ENCODE results near the gene NDST3.
"Not testable (repeated sequence)": the region's sequence is repeated elsewhere in the genome, so short reads cannot be mapped to it uniquely, and the experiment has no call there.

The NDST3 gene

GRCh38 chr4:118296729-118297128, 262.4 kb downstream of the NDST3 start:
- in situ Hi-C loops (cut with MboI; ENCODE audit: low sequenced_read_pairs), result no loop called here

- in situ Hi-C loops (cut with MboI; ENCODE audit: low sequenced_read_pairs), result not testable (repeated sequence)
Measured at GRCh38 chr4:118299619-118300018, 265.3 kb downstream of the NDST3 start.

GRCh38 chr4:118307643-118308042, 273.4 kb downstream of the NDST3 start:
- in situ Hi-C loops (cut with MboI; ENCODE audit: low sequenced_read_pairs), result no loop called here

All from HL-60/S4 treated with phorbol 12-myristate 13-acetate at 8.2 ng/mL for 4 days and 3 days (cell line).